Body of pancreas (tissue), 4 donors: ENCODE measurements around the gene FAM237A.

Experiments
- CTCF ChIP-seq, 7 experiments: fragments of 450-650 bp in 4 of 7; fragments of 200-600 bp in 3 of 7; sonication (generic) in 3 of 7; IDR thresholded peaks; one replicate each; pipeline ENCODE4 v1.5.1; 2016 to 2019; ENCODE audit warnings: antibody characterized with exemption in 7 of 7
- POLR2A ChIP-seq, 3 donors: fragments of 450-650 bp; IDR thresholded peaks; one replicate each; pipeline ENCODE4 v1.6.1; 2016; ENCODE audit warnings: antibody characterized with exemption in 3 of 3, mild to moderate bottlenecking in 2 of 3

- TF ChIP-seq CTCF (IDR thresholded peaks at IDR 0.05) (no peak), POLR2A (IDR thresholded peaks at IDR 0.05) (no peak)
These were observed 23.0 kb downstream of the FAM237A start for GRCh38 chr2:206665251-206665650.
